Gastroesophageal sphincter (tissue), 3 donors: ENCODE results near the gene TGFBR2.

Experiments used
- POLR2A ChIP-seq, 2 donors: fragments of 450-650 bp; IDR thresholded peaks; one replicate each; pipeline ENCODE4 v1.6.1; 2017; ENCODE audit warnings: antibody characterized with exemption in 2 of 2, mild to moderate bottlenecking in 2 of 2, moderate library complexity in 1 of 2
- TF ChIP-seq, protein P1 (sequence below), 4 experiments: fragments of 200-600 bp in 2 of 4; fragments of 450-650 bp in 2 of 4; sonication (generic) in 1 of 4; IDR thresholded peaks; one replicate each; pipeline ENCODE4 v1.5.1; 2017 to 2019; ENCODE audit warnings: antibody characterized with exemption in 4 of 4, mild to moderate bottlenecking in 2 of 4, moderate library complexity in 2 of 4

- TF ChIP-seq, protein P1, sequence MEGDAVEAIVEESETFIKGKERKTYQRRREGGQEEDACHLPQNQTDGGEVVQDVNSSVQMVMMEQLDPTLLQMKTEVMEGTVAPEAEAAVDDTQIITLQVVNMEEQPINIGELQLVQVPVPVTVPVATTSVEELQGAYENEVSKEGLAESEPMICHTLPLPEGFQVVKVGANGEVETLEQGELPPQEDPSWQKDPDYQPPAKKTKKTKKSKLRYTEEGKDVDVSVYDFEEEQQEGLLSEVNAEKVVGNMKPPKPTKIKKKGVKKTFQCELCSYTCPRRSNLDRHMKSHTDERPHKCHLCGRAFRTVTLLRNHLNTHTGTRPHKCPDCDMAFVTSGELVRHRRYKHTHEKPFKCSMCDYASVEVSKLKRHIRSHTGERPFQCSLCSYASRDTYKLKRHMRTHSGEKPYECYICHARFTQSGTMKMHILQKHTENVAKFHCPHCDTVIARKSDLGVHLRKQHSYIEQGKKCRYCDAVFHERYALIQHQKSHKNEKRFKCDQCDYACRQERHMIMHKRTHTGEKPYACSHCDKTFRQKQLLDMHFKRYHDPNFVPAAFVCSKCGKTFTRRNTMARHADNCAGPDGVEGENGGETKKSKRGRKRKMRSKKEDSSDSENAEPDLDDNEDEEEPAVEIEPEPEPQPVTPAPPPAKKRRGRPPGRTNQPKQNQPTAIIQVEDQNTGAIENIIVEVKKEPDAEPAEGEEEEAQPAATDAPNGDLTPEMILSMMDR (IDR thresholded peaks at IDR 0.05) = no peak
- no peak for TF ChIP-seq POLR2A (IDR thresholded peaks at IDR 0.05)
These were observed 28.6 kb downstream of the TGFBR2 start for GRCh38 chr3:30634761-30635735.
